ENCODE data around the gene PDGFB. TPM values are rescaled to one million over a fixed set of nuclear protein-coding genes. Genes with fewer than 3 reads are reported as not detected.
A peak's percentile ranks its signal among the peaks of the same experiment; 100 is the strongest.

Gene PDGFB
- total RNA-seq, 4 donors from 2014 or later = 6.0 to 20.0 (median 8.9) TPM

DNA sequence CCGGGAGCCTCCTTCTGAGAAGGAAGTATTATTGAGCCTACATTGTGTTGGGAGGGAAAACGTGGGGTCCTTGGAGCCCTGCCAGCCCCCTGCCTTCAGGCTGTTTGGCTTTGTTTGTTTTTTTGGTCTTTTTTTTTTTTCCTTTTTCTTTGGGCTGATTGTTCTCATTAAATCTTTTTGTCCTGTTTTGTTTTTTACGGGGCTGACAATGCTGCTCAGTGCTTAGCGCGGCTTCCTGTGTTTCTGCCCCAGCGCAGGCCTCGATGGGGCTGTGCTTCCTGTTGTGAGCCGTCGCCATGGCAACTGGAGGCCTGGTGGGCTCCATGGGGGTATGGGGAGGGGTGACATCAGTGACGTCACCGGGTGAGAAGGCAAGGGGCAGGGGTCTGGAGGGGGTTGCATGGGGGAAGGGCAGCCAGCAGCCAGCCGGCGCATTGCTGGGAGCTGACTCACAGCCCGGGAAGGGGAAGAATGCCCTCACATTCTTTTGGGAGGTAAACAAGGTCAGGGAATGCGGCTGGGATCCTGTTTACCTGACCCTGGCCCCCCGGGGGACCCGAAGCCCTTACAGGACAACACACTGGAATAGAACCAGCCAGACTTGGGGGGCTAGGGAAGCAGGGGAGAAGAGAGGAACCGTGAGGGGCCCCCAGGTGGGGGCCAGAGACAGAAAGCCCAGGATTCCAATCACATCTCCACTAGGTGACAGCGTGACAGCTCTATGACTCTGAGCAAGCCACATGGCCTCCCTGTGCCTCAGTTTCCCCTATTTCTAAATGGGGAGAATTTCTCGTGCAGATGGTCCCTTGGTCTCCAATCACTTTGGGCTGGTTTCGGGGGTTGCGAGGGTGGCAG, 70.1 kb downstream of the PDGFB start:
- peak in 1 of 2 donors; percentile 46 for DNase-seq
- in situ Hi-C loops (cut with MboI; ENCODE audit: low sequenced_read_pairs in 4 of 4) = loop anchor here in 3 of 4 donors (5.0 to 25.0 kb wide), 2 partner anchors 138 to 338 kb away; partner anchors contain the start of genes ATF4 (in 2 of the 3) and MIEF1 (in 2 of the 3)
- Histone ChIP-seq H3K9me3 (no peaks in the 10 kb centered on the region), H3K4me1 (peaks cover 58 to 61% of the 10 kb centered on the region in 2 donors), H3K27ac (peak overlapping the region; percentile 39 to 80 (median 70)), H3K36me3 (no peaks in the 10 kb centered on the region), H3K27me3 (no peaks in the 10 kb centered on the region), H3K4me3 (peak overlapping the region in 1 of 4 donors; percentile 30)
- no peak for TF ChIP-seq POLR2A (IDR thresholded peaks at IDR 0.05)
- TF ChIP-seq, protein P1, sequence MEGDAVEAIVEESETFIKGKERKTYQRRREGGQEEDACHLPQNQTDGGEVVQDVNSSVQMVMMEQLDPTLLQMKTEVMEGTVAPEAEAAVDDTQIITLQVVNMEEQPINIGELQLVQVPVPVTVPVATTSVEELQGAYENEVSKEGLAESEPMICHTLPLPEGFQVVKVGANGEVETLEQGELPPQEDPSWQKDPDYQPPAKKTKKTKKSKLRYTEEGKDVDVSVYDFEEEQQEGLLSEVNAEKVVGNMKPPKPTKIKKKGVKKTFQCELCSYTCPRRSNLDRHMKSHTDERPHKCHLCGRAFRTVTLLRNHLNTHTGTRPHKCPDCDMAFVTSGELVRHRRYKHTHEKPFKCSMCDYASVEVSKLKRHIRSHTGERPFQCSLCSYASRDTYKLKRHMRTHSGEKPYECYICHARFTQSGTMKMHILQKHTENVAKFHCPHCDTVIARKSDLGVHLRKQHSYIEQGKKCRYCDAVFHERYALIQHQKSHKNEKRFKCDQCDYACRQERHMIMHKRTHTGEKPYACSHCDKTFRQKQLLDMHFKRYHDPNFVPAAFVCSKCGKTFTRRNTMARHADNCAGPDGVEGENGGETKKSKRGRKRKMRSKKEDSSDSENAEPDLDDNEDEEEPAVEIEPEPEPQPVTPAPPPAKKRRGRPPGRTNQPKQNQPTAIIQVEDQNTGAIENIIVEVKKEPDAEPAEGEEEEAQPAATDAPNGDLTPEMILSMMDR (IDR thresholded peaks at IDR 0.05 in 4 of 5, conservative IDR thresholded peaks at IDR 0.05 in 1 of 5) = no peak
- intact Hi-C loops (cut with DNase I; ENCODE audit: low total_unique reads) = loop anchor here (2.0 to 5.0 kb wide), 2 partner anchors 58 to 353 kb away; no protein-coding TSS in a partner anchor
- ATAC-seq = peak; percentile 18 to 40

DNA sequence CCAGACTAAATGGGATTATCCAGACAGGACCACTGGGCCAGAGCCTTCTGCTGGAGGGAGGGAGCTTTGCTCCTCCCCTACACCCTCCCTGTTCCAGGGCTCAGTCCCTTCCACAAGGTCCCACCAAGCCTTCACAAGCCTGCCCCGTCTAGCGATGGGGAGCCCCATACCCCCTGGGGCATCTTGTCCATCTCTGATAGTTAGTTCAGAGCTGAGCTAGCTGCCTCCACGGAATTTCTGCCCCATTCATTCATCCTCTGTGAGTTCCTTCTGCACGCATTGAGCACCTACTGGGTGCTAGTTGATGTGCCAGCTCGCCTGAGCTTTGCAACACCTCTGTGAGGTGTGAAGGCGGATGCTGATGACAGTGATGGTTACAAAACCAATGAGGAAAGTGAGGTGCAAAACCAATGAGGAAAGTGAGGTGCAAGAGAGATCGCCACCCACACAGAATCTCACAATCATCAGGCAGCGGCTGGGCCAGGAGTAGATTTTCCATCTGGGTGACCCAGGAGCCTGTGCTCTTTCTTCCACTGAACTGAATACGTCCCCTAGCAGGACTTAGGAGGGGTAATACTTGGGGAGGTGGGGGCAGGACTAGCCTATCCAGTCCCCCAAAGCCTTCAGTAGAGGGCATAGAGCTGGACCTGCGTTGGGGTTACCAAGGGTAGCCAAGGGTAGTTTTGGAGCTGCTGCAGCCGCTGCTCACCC, 70.8 kb downstream of the PDGFB start:
- DNase-seq (no peak), ATAC-seq (no peak)
- Histone ChIP-seq H3K4me1 (peaks cover 58 to 59% of the 10 kb centered on the region in 2 donors), H3K27me3 (no peaks in the 10 kb centered on the region), H3K27ac (peak overlapping the region; percentile 39 to 80 (median 70)), H3K36me3 (no peaks in the 10 kb centered on the region), H3K4me3 (no peak overlapping the region), H3K9me3 (no peaks in the 10 kb centered on the region)
- no peak for TF ChIP-seq POLR2A (IDR thresholded peaks at IDR 0.05)
- TF ChIP-seq, protein P1 (IDR thresholded peaks at IDR 0.05 in 4 of 5, conservative IDR thresholded peaks at IDR 0.05 in 1 of 5) = no peak
- intact Hi-C loops (cut with DNase I; ENCODE audit: low total_unique reads) (loop anchor here (2.0 to 5.0 kb wide), 2 partner anchors 59 to 353 kb away; no protein-coding TSS in a partner anchor), in situ Hi-C loops (cut with MboI; ENCODE audit: low sequenced_read_pairs in 4 of 4) (loop anchor here in 3 of 4 donors (5.0 to 25.0 kb wide), 2 partner anchors 138 to 338 kb away; partner anchors contain the start of genes ATF4 (in 2 of the 3) and MIEF1 (in 2 of the 3))

Other genes with a start within 250 kb of the PDGFB start
- 1 to 10 TPM in 2 of 4 donors, under 1 TPM in 2; 0.58 to 1.5 (median 1.0) TPM for gene APOBEC3C, start 230.7 kb downstream of the PDGFB start, total RNA-seq
- under 1 TPM in 2 of 4 donors, not detected in 2; 0.19 to 0.72 TPM for gene APOBEC3D, start 223.9 kb downstream of the PDGFB start, total RNA-seq
- gene APOBEC3F, start 204.1 kb downstream of the PDGFB start, total RNA-seq = under 1 TPM in 1 of 4 donors, not detected in 3; 0.98 TPM
- gene APOBEC3G, start 167.7 kb downstream of the PDGFB start, total RNA-seq = 1 to 10 TPM in 3 of 4 donors, under 1 TPM in 1; 0.86 to 3.7 (median 2.5) TPM
- not detected for gene APOBEC3H, start 147.7 kb downstream of the PDGFB start, total RNA-seq
- 10 to 100 TPM; 52.4 to 78.1 (median 62.3) TPM for gene CBX7, start 92.3 kb downstream of the PDGFB start, total RNA-seq
- gene RPL3, start 74.6 kb upstream of the PDGFB start, total RNA-seq = 100 to 1,000 TPM; 261 to 680 (median 391) TPM
- 10 to 100 TPM in 2 of 4 donors, 1 to 10 TPM in 2; 2.8 to 17.2 (median 9.7) TPM for gene SYNGR1, start 105.0 kb upstream of the PDGFB start, total RNA-seq
- 10 to 100 TPM; 13.3 to 16.3 (median 14.8) TPM for gene TAB1, start 154.8 kb upstream of the PDGFB start, total RNA-seq
- 1 to 10 TPM in 1 of 4 donors, under 1 TPM in 3; 0.55 to 1.0 (median 0.59) TPM for gene MGAT3, start 212.0 kb upstream of the PDGFB start, total RNA-seq